ENCODE results near the gene DNAJA2.

- TF ChIP-seq, protein P1, sequence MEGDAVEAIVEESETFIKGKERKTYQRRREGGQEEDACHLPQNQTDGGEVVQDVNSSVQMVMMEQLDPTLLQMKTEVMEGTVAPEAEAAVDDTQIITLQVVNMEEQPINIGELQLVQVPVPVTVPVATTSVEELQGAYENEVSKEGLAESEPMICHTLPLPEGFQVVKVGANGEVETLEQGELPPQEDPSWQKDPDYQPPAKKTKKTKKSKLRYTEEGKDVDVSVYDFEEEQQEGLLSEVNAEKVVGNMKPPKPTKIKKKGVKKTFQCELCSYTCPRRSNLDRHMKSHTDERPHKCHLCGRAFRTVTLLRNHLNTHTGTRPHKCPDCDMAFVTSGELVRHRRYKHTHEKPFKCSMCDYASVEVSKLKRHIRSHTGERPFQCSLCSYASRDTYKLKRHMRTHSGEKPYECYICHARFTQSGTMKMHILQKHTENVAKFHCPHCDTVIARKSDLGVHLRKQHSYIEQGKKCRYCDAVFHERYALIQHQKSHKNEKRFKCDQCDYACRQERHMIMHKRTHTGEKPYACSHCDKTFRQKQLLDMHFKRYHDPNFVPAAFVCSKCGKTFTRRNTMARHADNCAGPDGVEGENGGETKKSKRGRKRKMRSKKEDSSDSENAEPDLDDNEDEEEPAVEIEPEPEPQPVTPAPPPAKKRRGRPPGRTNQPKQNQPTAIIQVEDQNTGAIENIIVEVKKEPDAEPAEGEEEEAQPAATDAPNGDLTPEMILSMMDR (IDR thresholded peaks at IDR 0.05): no peak
- no peak for TF ChIP-seq POLR2A (IDR thresholded peaks at IDR 0.05)
Observed at GRCh38 chr16:46973996-46974324, 486 bp upstream of the DNAJA2 start.
